ENCODE results near the gene TSPAN13. TPM values are rescaled to one million over a fixed set of nuclear protein-coding genes. Genes with fewer than 3 reads are reported as not detected.

The TSPAN13 gene
- total and polyA plus RNA-seq, 8 donors: 112 to 266 (median 136) TPM

GRCh38 chr7:16776053-16776452 lies 22.5 kb downstream of the TSPAN13 start:
- Histone ChIP-seq H3K9me3 (no peaks in the 10 kb centered on the region), H3K27me3 (no peaks in the 10 kb centered on the region), H3K27ac (no peak overlapping the region), H3K4me3 (no peak overlapping the region), H3K36me3 (no peaks in the 10 kb centered on the region), H3K4me1 (no peaks in the 10 kb centered on the region)
- TF ChIP-seq CTCF (IDR thresholded peaks at IDR 0.05): no peak
- ATAC-seq: no peak
- intact Hi-C loops (cut with DNase I): no loop called here
- no peak for DNase-seq

GRCh38 chr7:16778476-16778875 lies 24.9 kb downstream of the TSPAN13 start:
- H3K9me3 ChIP-seq: no peaks in the 10 kb centered on the region
- no peak for TF ChIP-seq CTCF (IDR thresholded peaks at IDR 0.05)
- H3K36me3 ChIP-seq: no peaks in the 10 kb centered on the region
- ATAC-seq (no peak), DNase-seq (no peak)
- H3K27me3 ChIP-seq: no peaks in the 10 kb centered on the region
- H3K4me1 ChIP-seq: no peaks in the 10 kb centered on the region
- intact Hi-C loops (cut with DNase I): no loop called here
- H3K27ac ChIP-seq: no peak overlapping the region
- H3K4me3 ChIP-seq: no peak overlapping the region

DNA sequence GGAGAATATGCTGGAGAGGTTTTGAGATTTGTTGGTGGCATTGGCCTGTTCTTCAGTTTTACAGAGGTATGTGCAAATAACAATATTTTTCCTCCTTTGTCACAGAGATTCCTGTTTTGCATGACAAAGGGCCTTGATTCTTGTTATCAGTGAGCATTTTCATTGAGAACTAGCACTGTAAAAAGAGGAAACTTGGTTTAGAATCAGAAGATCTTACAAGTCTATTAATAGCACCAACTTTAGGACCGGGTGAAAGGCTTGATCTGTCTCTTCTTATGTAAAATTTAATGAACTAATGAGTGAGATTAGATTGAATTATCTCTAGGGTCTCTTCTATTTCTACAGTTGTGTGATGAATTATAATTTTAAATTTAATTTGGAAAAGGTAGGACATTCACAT lies 25.5 kb downstream of the TSPAN13 start:
- no peaks in the 10 kb centered on the region for H3K9me3 ChIP-seq
- no peak overlapping the region for H3K27ac ChIP-seq
- TF ChIP-seq CTCF (IDR thresholded peaks at IDR 0.05): no peak
- intact Hi-C loops (cut with DNase I): no loop called here
- H3K36me3 ChIP-seq: no peaks in the 10 kb centered on the region
- no peaks in the 10 kb centered on the region for H3K4me1 ChIP-seq
- DNase-seq (no peak), ATAC-seq (no peak)
- no peaks in the 10 kb centered on the region for H3K27me3 ChIP-seq
- no peak overlapping the region for H3K4me3 ChIP-seq

- Histone ChIP-seq H3K27me3 (no peaks in the 10 kb centered on the region), H3K27ac (no peak overlapping the region), H3K4me1 (no peaks in the 10 kb centered on the region), H3K36me3 (no peaks in the 10 kb centered on the region), H3K9me3 (no peaks in the 10 kb centered on the region), H3K4me3 (no peak overlapping the region)
- ATAC-seq (no peak), DNase-seq (no peak)
- intact Hi-C loops (cut with DNase I): no loop called here
- TF ChIP-seq CTCF (IDR thresholded peaks at IDR 0.05): no peak
Measured at GRCh38 chr7:16780596-16780995, 27.0 kb downstream of the TSPAN13 start.

GRCh38 chr7:16785321-16785720 lies 31.8 kb downstream of the TSPAN13 start:
- ATAC-seq (no peak), DNase-seq (no peak)
- Histone ChIP-seq H3K27me3 (no peaks in the 10 kb centered on the region), H3K4me3 (no peak overlapping the region), H3K4me1 (no peaks in the 10 kb centered on the region), H3K9me3 (no peaks in the 10 kb centered on the region), H3K36me3 (no peaks in the 10 kb centered on the region), H3K27ac (no peak overlapping the region)
- TF ChIP-seq CTCF (IDR thresholded peaks at IDR 0.05): no peak
- intact Hi-C loops (cut with DNase I): no loop called here

All from left lung (tissue), 10 donors.